Large intestine (tissue), 12 donors: ENCODE measurements around the gene TELO2. TPM values are rescaled to one million over a fixed set of nuclear protein-coding genes. Genes with fewer than 3 reads are reported as not detected.

ENCODE experiments used
- DNase-seq, 2 donors: peaks; one replicate each; pipeline versions ENCODE4 v3.0.0 to v3.0.0-alpha.2; 2013
- H3K27ac ChIP-seq: one replicate; pipeline ENCODE4 v1.5.1; 2013; ENCODE audit warnings: low read length
- H3K27me3 ChIP-seq: 2 replicates; pipeline ENCODE4 v1.6.1; 2013; ENCODE audit warnings: low read length; ENCODE audit not compliant: control insufficient read depth, insufficient read depth
- H3K36me3 ChIP-seq: 2 replicates; pipeline ENCODE4 v1.6.1; 2013; ENCODE audit warnings: low read length; ENCODE audit not compliant: control insufficient read depth, insufficient read depth
- H3K4me1 ChIP-seq: one replicate; pipeline ENCODE4 v1.6.1; 2013; ENCODE audit warnings: low read length; ENCODE audit not compliant: control insufficient read depth, insufficient read depth
- H3K4me3 ChIP-seq: one replicate; pipeline ENCODE4 v1.5.1; 2013; ENCODE audit warnings: low read length
- H3K9me3 ChIP-seq: one replicate; pipeline ENCODE4 v1.6.1; 2013; ENCODE audit warnings: mild to moderate bottlenecking, low read depth, low read length, moderate library complexity; ENCODE audit not compliant: control insufficient read depth
- WGBS: methylation state at CpG from one replicate; pipeline ENCODE4 v1.1.5; 2013; ENCODE audit warnings: low lambda C conversion rate; ENCODE audit not compliant: insufficient coverage; 5-methylcytosine and 5-hydroxymethylcytosine counted together
- long read RNA-seq, 11 donors: transcript quantifications; one replicate each; lab custom pipeline, GENCODE V29; 2026
- polyA plus RNA-seq: library from polyadenylated mRNA; unstranded; fragments of 120-200 nt; gene quantifications from one replicate; pipeline ENCODE4 v1.2.1, GENCODE V29; 2013

TELO2 gene
- 50.1 TPM for polyA plus RNA-seq
- long read RNA-seq, donor 1, result 0 reads
- long read RNA-seq, donor 2, partial matches to known transcripts, result 46 of 50 reads
- long read RNA-seq, donor 2, other reads (novel, unspliced or antisense), result 0 of 50 reads
- long read RNA-seq, donor 3, result 0 reads
- long read RNA-seq, donor 4, result 0 reads
- long read RNA-seq, donor 5, partial matches to known transcripts, result 11 of 16 reads
- long read RNA-seq, donor 5, other reads (novel, unspliced or antisense), result 0 of 16 reads
- long read RNA-seq, donor 6, partial matches to known transcripts, result 0 of 2 reads
- long read RNA-seq, donor 6, other reads (novel, unspliced or antisense), result 0 of 2 reads
- long read RNA-seq, donor 7, partial matches to known transcripts, result 0 of 2 reads
- long read RNA-seq, donor 7, other reads (novel, unspliced or antisense), result 0 of 2 reads
- long read RNA-seq, donor 8, partial matches to known transcripts, result 42 of 46 reads
- long read RNA-seq, donor 8, other reads (novel, unspliced or antisense), result 0 of 46 reads
- long read RNA-seq, donor 9, partial matches to known transcripts, result 0 of 3 reads
- long read RNA-seq, donor 9, other reads (novel, unspliced or antisense), result 0 of 3 reads
- long read RNA-seq, donor 10, partial matches to known transcripts, result 36 of 36 reads
- long read RNA-seq, donor 10, other reads (novel, unspliced or antisense), result 0 of 36 reads
- long read RNA-seq, donor 11, partial matches to known transcripts, result 0 of 2 reads
- long read RNA-seq, donor 11, other reads (novel, unspliced or antisense), result 0 of 2 reads

GRCh38 chr16:1492923-1493745 lies at the start of gene TELO2:
TELO2 (plus strand) TSS chr16:1493360; CDS start chr16:1494282, 922 bp downstream.
- Histone ChIP-seq H3K27ac (peak within 1 kb of the TSS; percentile 93), H3K4me1 (peaks cover 12% of the 10 kb centered on the region), H3K4me3 (peak within 1 kb of the TSS; percentile 94), H3K27me3 (no peaks in the 10 kb centered on the region), H3K36me3 (peaks cover 33% of the 10 kb centered on the region), H3K9me3 (no peaks in the 10 kb centered on the region)
- peak; percentile 70 to 94 for DNase-seq
- no CpG with 5 or more reads among the region's 89 CpGs for WGBS

GRCh38 chr16:1443403-1443973 lies 49.7 kb upstream of the TELO2 start:
- Histone ChIP-seq H3K9me3 (no peaks in the 10 kb centered on the region), H3K27ac (no peak overlapping the region), H3K4me1 (no peaks in the 10 kb centered on the region), H3K36me3 (peaks cover 22% of the 10 kb centered on the region), H3K4me3 (no peak overlapping the region), H3K27me3 (no peaks in the 10 kb centered on the region)
- DNase-seq, result no peak
- no CpG with 5 or more reads among the region's 38 CpGs for WGBS

GRCh38 chr16:1443980-1444729 lies 49.0 kb upstream of the TELO2 start, which contains the start of gene CCDC154:
CCDC154 (minus strand) TSS chr16:1444556; CDS start chr16:1444322, 234 bp downstream.
- no CpG with 5 or more reads among the region's 27 CpGs for WGBS
- Histone ChIP-seq H3K36me3 (peaks cover 29% of the 10 kb centered on the region), H3K4me1 (no peaks in the 10 kb centered on the region), H3K27me3 (no peaks in the 10 kb centered on the region), H3K4me3 (no peak within 1 kb of the TSS), H3K9me3 (no peaks in the 10 kb centered on the region), H3K27ac (no peak within 1 kb of the TSS)
- DNase-seq, result no peak

DNA sequence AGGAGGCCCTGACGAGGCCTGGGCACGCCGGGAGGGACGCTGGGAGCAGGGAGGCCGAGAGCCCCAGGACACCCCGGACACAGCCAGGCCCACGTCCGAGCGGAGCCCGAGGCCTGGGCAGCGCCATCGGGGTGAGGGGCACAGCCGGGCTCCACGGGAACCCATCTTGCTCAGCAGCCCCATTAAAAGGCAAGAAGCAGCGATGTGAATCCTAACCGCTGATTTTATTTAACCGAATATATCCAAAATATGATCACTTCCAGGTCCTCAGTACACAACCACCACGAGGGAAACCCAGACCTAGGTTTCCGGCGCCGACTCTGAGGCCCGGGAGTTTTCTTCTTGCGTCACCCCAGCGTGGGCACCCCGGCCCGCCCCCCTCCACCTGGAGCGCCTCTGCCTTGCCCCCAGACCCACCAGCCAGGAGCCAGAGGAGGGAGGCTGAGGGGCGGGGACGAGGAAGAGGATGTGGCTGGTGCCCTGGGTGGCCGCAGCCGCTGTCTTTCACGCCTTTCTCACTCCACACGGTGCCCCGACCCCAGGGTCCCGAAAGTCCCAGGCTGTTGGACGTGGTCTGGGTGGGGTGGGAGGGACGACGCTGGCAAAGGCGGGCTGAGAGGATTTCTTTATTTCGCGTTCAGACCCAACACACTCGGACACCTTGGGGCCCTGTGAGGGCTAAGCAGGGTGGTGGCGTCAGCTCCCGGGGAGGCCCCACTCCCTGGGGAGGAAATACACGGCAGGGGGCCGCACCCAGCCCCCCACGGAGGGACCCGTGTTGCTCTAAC lies 48.2 kb upstream of the TELO2 start:
- WGBS, result no CpG with 5 or more reads among the region's 48 CpGs
- DNase-seq, result no peak
- Histone ChIP-seq H3K9me3 (no peaks in the 10 kb centered on the region), H3K27ac (no peak overlapping the region), H3K36me3 (peaks cover 36% of the 10 kb centered on the region), H3K4me1 (no peaks in the 10 kb centered on the region), H3K27me3 (no peaks in the 10 kb centered on the region), H3K4me3 (no peak overlapping the region)

DNA sequence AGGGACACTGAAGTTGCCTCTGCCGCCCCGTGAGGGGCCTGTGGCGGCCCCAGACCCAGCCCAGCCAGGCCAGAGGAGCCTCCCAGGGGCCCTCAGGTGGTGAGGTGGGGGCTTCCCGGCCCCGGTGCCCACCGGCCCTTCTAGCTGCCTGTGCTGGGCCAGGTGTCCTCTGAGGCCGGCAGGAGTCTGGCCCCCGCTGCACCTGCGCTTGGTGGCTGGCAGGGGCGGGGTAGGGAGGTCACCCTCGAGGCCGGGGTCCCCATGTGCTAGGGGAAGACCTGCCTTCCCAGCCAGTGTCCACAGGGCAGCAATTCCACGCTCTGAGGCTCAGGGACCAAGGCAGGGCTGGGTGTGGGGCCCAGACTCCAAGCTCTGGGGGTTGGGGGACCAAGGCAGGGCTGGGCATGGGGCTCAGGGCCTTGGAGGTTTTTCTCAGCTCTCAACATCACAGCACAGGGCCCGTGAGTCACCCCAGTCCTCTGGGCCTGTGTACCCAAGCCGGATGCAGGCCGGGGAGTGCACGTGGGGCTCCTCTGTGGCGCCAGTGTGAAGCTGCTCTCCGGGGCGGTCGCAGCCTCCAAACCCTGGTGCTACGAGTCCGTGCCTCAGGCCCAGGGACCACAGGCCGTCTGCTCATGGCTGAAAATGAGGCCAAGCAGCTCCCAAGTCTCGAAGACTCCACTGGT lies 47.5 kb upstream of the TELO2 start:
- H3K36me3 ChIP-seq, result peaks cover 44% of the 10 kb centered on the region
- H3K27ac ChIP-seq, result no peak overlapping the region
- WGBS, result no CpG with 5 or more reads among the region's 25 CpGs
- DNase-seq, result no peak
- H3K4me1 ChIP-seq, result no peaks in the 10 kb centered on the region
- H3K27me3 ChIP-seq, result no peaks in the 10 kb centered on the region
- no peak overlapping the region for H3K4me3 ChIP-seq
- no peaks in the 10 kb centered on the region for H3K9me3 ChIP-seq

DNA sequence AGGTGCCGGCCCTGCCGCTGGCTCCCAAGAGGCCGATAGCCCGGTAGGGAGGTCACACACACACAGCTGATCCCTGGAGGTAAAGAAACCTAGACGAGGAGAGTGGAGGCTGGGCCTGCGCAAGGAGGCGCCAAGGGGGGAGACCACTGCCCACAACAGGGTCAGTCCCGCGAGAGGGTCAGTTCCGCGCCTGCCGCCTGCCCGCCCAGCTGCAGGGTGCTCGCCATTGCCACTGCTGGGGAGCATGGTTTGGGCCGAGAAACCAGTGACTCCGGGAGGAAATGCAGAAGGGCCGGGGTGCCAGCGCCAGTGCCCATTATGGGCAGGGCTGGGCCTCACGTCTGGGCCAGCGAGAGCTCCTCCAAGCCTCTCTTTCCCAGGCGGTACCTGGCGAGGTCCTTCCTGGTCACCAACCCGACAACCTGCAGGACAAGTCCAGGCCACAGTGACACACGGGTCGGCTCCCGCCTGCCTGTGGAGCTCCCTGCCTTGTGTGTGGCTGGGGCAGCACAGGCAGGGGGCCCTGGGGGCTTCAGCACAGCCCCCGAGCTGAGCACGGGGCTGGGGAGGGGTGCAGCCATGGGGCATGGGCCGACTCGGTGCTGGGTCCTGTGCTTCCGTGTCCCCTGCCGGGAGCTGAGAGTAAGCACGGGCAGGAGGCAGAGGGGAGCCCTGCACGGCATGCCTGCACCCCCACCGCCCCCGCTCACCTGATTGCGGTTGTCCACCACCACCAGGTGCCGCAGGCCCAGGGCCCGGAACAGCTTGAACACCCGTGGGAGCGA lies 46.7 kb upstream of the TELO2 start:
- H3K4me1 ChIP-seq, result no peaks in the 10 kb centered on the region
- peaks cover 52% of the 10 kb centered on the region for H3K36me3 ChIP-seq
- H3K27ac ChIP-seq, result no peak overlapping the region
- no CpG with 5 or more reads among the region's 41 CpGs for WGBS
- no peak for DNase-seq
- no peaks in the 10 kb centered on the region for H3K9me3 ChIP-seq
- H3K27me3 ChIP-seq, result no peaks in the 10 kb centered on the region
- no peak overlapping the region for H3K4me3 ChIP-seq

GRCh38 chr16:1447965-1448364 lies 45.2 kb upstream of the TELO2 start:
- no peak overlapping the region for H3K27ac ChIP-seq
- H3K4me1 ChIP-seq, result no peaks in the 10 kb centered on the region
- no peak overlapping the region for H3K4me3 ChIP-seq
- no peaks in the 10 kb centered on the region for H3K27me3 ChIP-seq
- no CpG with 5 or more reads among the region's 11 CpGs for WGBS
- no peak for DNase-seq
- H3K9me3 ChIP-seq, result no peaks in the 10 kb centered on the region
- H3K36me3 ChIP-seq, result peaks cover 64% of the 10 kb centered on the region

GRCh38 chr16:1448536-1449116 lies 44.5 kb upstream of the TELO2 start:
- DNase-seq, result no peak
- no peaks in the 10 kb centered on the region for H3K27me3 ChIP-seq
- WGBS, result no CpG with 5 or more reads among the region's 30 CpGs
- no peak overlapping the region for H3K27ac ChIP-seq
- no peak overlapping the region for H3K4me3 ChIP-seq
- H3K9me3 ChIP-seq, result no peaks in the 10 kb centered on the region
- no peaks in the 10 kb centered on the region for H3K4me1 ChIP-seq
- peaks cover 70% of the 10 kb centered on the region for H3K36me3 ChIP-seq
